DOHH2 (cell line): ENCODE results near the gene ZNF329.
"Not testable (repeated sequence)": the region's sequence is repeated elsewhere in the genome, so short reads cannot be mapped to it uniquely, and the experiment has no call there.

Source experiments
- H3F3A ChIP-seq: fragments of 200-600 bp; sonication (generic), shearing (Covaris generic); 2 replicates; pipeline ENCODE4 v1.6.0; 2016; ENCODE audit warnings: antibody characterized with exemption, mild to moderate bottlenecking; ENCODE audit not compliant: control insufficient read depth, insufficient read depth
- H3K27ac ChIP-seq: fragments of 200-600 bp; sonication (generic); 2 replicates; pipeline ENCODE4 v1.5.1; 2014; ENCODE audit warnings: low read depth, mild to moderate bottlenecking, low read length, moderate library complexity
- H3K27me3 ChIP-seq: fragments of 200-600 bp; sonication (generic); 2 replicates; pipeline ENCODE4 v1.6.1; 2014; ENCODE audit warnings: mild to moderate bottlenecking, low read length, mixed read lengths; ENCODE audit not compliant: control insufficient read depth
- H3K36me3 ChIP-seq: fragments of 200-600 bp; sonication (generic); 2 replicates; pipeline ENCODE4 v1.6.1; 2014; ENCODE audit warnings: mild to moderate bottlenecking, low read length, moderate library complexity, mixed read lengths; ENCODE audit not compliant: control insufficient read depth
- H3K4me1 ChIP-seq: fragments of 200-600 bp; sonication (generic); 2 replicates; pipeline ENCODE4 v1.6.1; 2014; ENCODE audit warnings: mild to moderate bottlenecking, low read length, mixed read lengths; ENCODE audit not compliant: control insufficient read depth
- H3K4me2 ChIP-seq: fragments of 200-600 bp; sonication (generic); 2 replicates; pipeline ENCODE4 v1.6.0; 2014; ENCODE audit warnings: mild to moderate bottlenecking, low read length, moderate library complexity
- H3K4me3 ChIP-seq: fragments of 200-600 bp; sonication (generic); 2 replicates; pipeline ENCODE4 v1.5.1; 2014; ENCODE audit warnings: mild to moderate bottlenecking, low read length, mixed read lengths
- H3K79me2 ChIP-seq: fragments of 200-600 bp; sonication (generic); 2 replicates; pipeline ENCODE4 v1.6.1; 2014; ENCODE audit warnings: mild to moderate bottlenecking, low read length, mixed read lengths; ENCODE audit not compliant: control insufficient read depth
- H3K9me2 ChIP-seq: fragments of 200-600 bp; sonication (generic); replicated peaks from 2 replicates; pipeline ENCODE4 v1.6.1; 2014; ENCODE audit warnings: mild to moderate bottlenecking, low read length, mixed read lengths; ENCODE audit not compliant: control insufficient read depth
- H3K9me3 ChIP-seq: fragments of 200-600 bp; sonication (generic); 2 replicates; pipeline ENCODE4 v1.6.1; 2014; ENCODE audit warnings: antibody characterized with exemption, low read length, mixed read lengths; ENCODE audit not compliant: control insufficient read depth, insufficient read depth
- H4K20me1 ChIP-seq: fragments of 200-600 bp; sonication (generic); 2 replicates; pipeline ENCODE4 v1.6.0; 2014; ENCODE audit warnings: low read depth, mild to moderate bottlenecking, antibody characterized with exemption, low read length, moderate library complexity; ENCODE audit not compliant: control insufficient read depth, insufficient read depth
- CTCF ChIP-seq: fragments of 200-600 bp; sonication (generic); IDR thresholded peaks from one replicate; pipeline ENCODE4 v1.5.1; 2014; ENCODE audit warnings: antibody characterized with exemption, mild to moderate bottlenecking, low read depth, low read length; ENCODE audit not compliant: poor library complexity, severe bottlenecking
- EZH2phosphoT487 ChIP-seq: fragments of 200-600 bp; sonication (generic); IDR thresholded peaks from 2 replicates; pipeline ENCODE4 v1.6.1; 2017; ENCODE audit warnings: borderline replicate concordance, mild to moderate bottlenecking, antibody characterized with exemption, low read length, moderate library complexity, mixed read lengths

ZNF329 gene

GRCh38 chr19:58153386-58153785 is 2.8 kb upstream of the ZNF329 start:
- Histone ChIP-seq H3K4me2 (no peak overlapping the region), H3K36me3 (no peaks in the 10 kb centered on the region), H3K79me2 (no peaks in the 10 kb centered on the region), H3K9me3 (peaks cover 56% of the 10 kb centered on the region), H4K20me1 (no peaks in the 10 kb centered on the region), H3K9me2 (no peaks in the 10 kb centered on the region), H3K27me3 (no peaks in the 10 kb centered on the region), H3F3A (no peaks in the 10 kb centered on the region), H3K4me3 (no peak overlapping the region), H3K4me1 (peaks cover 12% of the 10 kb centered on the region), H3K27ac (no peak overlapping the region)
- TF ChIP-seq CTCF (no peak), EZH2phosphoT487 (no peak)

DNA sequence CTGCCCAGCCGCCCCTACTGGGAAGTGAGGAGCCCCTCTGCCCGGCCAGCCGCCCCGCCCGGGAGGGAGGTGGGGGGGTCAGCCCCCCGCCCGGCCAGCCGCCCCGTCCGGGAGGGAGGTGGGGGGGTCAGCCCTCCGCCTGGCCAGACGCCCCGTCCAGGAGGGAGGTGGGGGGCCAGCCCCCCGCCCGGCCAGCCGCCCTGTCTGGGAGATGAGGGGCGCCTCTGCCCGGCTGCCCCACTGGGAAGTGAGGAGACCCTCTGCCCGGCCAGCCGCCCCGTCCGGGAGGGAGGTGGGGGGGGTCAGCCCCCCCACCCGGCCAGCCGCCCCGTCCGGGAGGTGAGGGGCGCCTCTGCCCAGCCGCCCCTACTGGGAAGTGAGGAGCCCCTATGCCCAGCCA is 3.1 kb downstream of the ZNF329 start:
- H3K27ac ChIP-seq, H3K79me2 ChIP-seq, H3K27me3 ChIP-seq, H3K9me2 ChIP-seq, H3K4me3 ChIP-seq, H4K20me1 ChIP-seq, H3K4me1 ChIP-seq, H3F3A ChIP-seq, H3K36me3 ChIP-seq, H3K4me2 ChIP-seq: not testable (repeated sequence)
- peaks cover 31% of the 10 kb centered on the region for H3K9me3 ChIP-seq

- no peaks in the 10 kb centered on the region for H4K20me1 ChIP-seq
- H3K4me3 ChIP-seq, result no peak overlapping the region
- peaks cover 27% of the 10 kb centered on the region for H3K9me3 ChIP-seq
- H3K27me3 ChIP-seq, result no peaks in the 10 kb centered on the region
- H3K79me2 ChIP-seq, result no peaks in the 10 kb centered on the region
- H3K9me2 ChIP-seq, result no peaks in the 10 kb centered on the region
- no peaks in the 10 kb centered on the region for H3F3A ChIP-seq
- H3K27ac ChIP-seq, result no peak overlapping the region
- H3K4me1 ChIP-seq, result peaks cover 7% of the 10 kb centered on the region
- TF ChIP-seq CTCF, result no peak
- no peak for TF ChIP-seq EZH2phosphoT487
- no peaks in the 10 kb centered on the region for H3K36me3 ChIP-seq
- no peak overlapping the region for H3K4me2 ChIP-seq
Measured at GRCh38 chr19:58145849-58146248, 4.7 kb downstream of the ZNF329 start.

DNA sequence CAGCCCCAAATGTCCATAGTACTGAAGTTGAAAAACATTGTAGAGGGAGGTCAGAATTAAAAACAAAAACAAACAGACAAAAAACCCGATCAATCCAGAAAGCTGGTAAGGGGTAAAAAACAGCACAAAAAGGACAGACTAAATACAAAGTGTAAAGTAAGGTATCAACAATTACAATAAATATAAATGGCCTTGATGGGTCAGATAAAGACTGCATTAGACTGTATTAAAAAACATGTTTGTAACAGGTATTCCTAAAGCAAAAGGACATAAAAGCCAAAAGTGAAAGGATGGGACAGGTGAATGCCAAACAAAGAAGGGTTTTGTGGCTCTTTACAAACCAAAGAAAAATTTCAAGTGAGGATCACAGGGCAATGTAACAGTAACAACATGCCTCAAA is 16.3 kb downstream of the ZNF329 start:
- TF ChIP-seq EZH2phosphoT487 (no peak), CTCF (no peak)
- Histone ChIP-seq H3F3A (no peaks in the 10 kb centered on the region), H3K9me2 (no peaks in the 10 kb centered on the region), H3K9me3 (peaks cover 22% of the 10 kb centered on the region; the same call in 1 of the 2 replicates), H3K4me2 (no peak overlapping the region), H3K4me1 (no peaks in the 10 kb centered on the region), H3K4me3 (no peak overlapping the region), H3K27me3 (no peaks in the 10 kb centered on the region), H3K79me2 (no peaks in the 10 kb centered on the region), H4K20me1 (no peaks in the 10 kb centered on the region), H3K27ac (no peak overlapping the region), H3K36me3 (no peaks in the 10 kb centered on the region)
